ENCODE data around the gene TPP1. TPM values are rescaled to one million over a fixed set of nuclear protein-coding genes. Genes with fewer than 3 reads are reported as not detected.

The TPP1 gene
- total and polyA plus RNA-seq, 9 of the 15 experiments (the other 6 are each of a cell fraction or from before 2014, with no cell fraction given), result 7.5 to 75.8 (median 15.7) TPM

DNA sequence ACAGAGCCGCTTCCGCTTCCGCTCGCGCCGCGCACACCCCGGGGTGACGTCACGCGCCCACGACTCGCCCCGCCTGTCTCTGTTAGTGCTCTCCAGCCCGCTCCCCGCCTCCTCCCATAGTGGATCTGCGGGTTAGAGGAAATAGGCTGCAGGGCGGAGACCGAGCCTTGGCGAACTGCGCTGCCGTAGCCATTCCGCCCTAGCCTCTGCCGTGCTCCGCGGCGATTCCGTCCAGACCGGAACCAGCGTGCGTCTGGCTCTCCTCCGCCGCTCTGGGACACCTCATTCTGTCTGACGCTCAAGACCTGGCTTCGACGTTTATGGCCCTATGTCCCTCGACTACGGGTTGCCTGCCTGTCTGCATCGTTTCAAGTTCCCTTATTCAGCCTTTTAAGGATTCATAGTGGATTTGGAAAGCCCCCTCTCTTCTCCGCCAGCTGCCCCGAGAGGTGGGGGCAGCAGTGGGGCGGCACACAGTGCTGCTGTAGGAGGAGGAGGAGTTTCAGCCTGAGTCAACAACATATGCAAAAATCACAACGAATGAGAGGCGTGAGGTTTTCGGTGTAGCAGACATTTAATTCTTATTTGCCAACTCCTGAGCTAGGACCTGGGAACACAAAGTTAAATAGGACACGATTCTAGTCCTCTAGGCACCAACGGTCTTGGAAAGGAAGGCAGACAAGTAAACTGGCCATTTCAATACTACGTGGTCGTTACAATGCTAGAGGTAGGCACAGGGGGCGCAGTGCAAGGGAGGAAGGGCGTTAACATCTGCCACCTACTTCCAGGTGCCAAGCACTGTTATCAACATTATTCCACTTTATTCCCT is 6.8 kb downstream of the TPP1 start, which contains the start of gene TAF10 (continued):
- TF ChIP-seq ZNF79 (CRISPR knock-in tag; IDR thresholded peaks at IDR 0.05; ENCODE audit: low read depth) (no peak), CEBPB (tag; IDR thresholded peaks at IDR 0.05) (no peak), GABPB1 (CRISPR knock-in tag; IDR thresholded peaks at IDR 0.05) (peak; percentile 91), EP300 (IDR thresholded peaks at IDR 0.05; ENCODE audit: low read length) (peak; percentile 15; the same call in 1 of the 2 replicates), ZC3H11A (IDR thresholded peaks at IDR 0.05; ENCODE audit: low read depth, low read length) (no peak), ZNF780A (CRISPR knock-in tag; IDR thresholded peaks at IDR 0.05) (0 out of 2 replicates have a peak, but pooled peaks have one; percentile 45), NR1H2 (CRISPR knock-in tag; IDR thresholded peaks at IDR 0.05) (no peak), FOXP1 (CRISPR knock-in tag; IDR thresholded peaks at IDR 0.05) (peak; percentile 81; the same call in 1 of the 2 replicates), ERF (CRISPR knock-in tag; IDR thresholded peaks at IDR 0.05) (0 out of 2 replicates have a peak, but pooled peaks have one; percentile 7), SRSF9 (IDR thresholded peaks at IDR 0.05; ENCODE audit: borderline replicate concordance, low read depth, low read length) (no peak), CREM (IDR thresholded peaks at IDR 0.05; ENCODE audit: low read depth) (peak; percentile 97), BRD9 (IDR thresholded peaks at IDR 0.05; ENCODE audit: low read depth, partially characterized antibody) (no peak), MEF2A (IDR thresholded peaks at IDR 0.05; ENCODE audit: control insufficient read depth, low read depth, low read length) (no peak), HNRNPL (IDR thresholded peaks at IDR 0.05; ENCODE audit: low read depth, low read length) (no peak), EZH2 (IDR thresholded peaks at IDR 0.05; ENCODE audit: borderline replicate concordance, low read depth, low read length) (no peak), RBM34 (IDR thresholded peaks at IDR 0.05; ENCODE audit: borderline replicate concordance, insufficient read depth, low read length) (no peak), DNMT1 (IDR thresholded peaks at IDR 0.05) (no peak; the same call in 1 of the 2 replicates), GATAD2B (IDR thresholded peaks at IDR 0.05; ENCODE audit: borderline replicate concordance) (no peak), KLF13 (tag; IDR thresholded peaks at IDR 0.05; ENCODE audit: borderline replicate concordance, low read depth) (peak; percentile 74), ZNF75A (CRISPR knock-in tag; IDR thresholded peaks at IDR 0.05) (no peak), FOXJ2 (tag; IDR thresholded peaks at IDR 0.05) (no peak), KAT8 (IDR thresholded peaks at IDR 0.05; ENCODE audit: low read depth) (no peak), ZNF717 (CRISPR knock-in tag; IDR thresholded peaks at IDR 0.05) (no peak)
- TF ChIP-seq, protein P1, sequence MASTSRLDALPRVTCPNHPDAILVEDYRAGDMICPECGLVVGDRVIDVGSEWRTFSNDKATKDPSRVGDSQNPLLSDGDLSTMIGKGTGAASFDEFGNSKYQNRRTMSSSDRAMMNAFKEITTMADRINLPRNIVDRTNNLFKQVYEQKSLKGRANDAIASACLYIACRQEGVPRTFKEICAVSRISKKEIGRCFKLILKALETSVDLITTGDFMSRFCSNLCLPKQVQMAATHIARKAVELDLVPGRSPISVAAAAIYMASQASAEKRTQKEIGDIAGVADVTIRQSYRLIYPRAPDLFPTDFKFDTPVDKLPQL (IDR thresholded peaks at IDR 0.05; ENCODE audit: extremely low read depth, insufficient read length), result no peak
- TF ChIP-seq, protein P2, sequence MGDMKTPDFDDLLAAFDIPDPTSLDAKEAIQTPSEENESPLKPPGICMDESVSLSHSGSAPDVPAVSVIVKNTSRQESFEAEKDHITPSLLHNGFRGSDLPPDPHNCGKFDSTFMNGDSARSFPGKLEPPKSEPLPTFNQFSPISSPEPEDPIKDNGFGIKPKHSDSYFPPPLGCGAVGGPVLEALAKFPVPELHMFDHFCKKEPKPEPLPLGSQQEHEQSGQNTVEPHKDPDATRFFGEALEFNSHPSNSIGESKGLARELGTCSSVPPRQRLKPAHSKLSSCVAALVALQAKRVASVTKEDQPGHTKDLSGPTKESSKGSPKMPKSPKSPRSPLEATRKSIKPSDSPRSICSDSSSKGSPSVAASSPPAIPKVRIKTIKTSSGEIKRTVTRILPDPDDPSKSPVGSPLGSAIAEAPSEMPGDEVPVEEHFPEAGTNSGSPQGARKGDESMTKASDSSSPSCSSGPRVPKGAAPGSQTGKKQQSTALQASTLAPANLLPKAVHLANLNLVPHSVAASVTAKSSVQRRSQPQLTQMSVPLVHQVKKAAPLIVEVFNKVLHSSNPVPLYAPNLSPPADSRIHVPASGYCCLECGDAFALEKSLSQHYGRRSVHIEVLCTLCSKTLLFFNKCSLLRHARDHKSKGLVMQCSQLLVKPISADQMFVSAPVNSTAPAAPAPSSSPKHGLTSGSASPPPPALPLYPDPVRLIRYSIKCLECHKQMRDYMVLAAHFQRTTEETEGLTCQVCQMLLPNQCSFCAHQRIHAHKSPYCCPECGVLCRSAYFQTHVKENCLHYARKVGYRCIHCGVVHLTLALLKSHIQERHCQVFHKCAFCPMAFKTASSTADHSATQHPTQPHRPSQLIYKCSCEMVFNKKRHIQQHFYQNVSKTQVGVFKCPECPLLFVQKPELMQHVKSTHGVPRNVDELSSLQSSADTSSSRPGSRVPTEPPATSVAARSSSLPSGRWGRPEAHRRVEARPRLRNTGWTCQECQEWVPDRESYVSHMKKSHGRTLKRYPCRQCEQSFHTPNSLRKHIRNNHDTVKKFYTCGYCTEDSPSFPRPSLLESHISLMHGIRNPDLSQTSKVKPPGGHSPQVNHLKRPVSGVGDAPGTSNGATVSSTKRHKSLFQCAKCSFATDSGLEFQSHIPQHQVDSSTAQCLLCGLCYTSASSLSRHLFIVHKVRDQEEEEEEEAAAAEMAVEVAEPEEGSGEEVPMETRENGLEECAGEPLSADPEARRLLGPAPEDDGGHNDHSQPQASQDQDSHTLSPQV (IDR thresholded peaks at IDR 0.05), result no peak; the same call in 1 of the 2 replicates

Data from K562 (cell line).